Gastrocnemius medialis (tissue), 4 donors: Measurements from ENCODE around the gene RXYLT1. TPM values are rescaled to one million over a fixed set of nuclear protein-coding genes. Genes with fewer than 3 reads are reported as not detected.

ENCODE experiments used
- ATAC-seq, 2 donors: fragments of 150-250 bp; one replicate each; pipeline ENCODE4 v1.9.1; 2016
- DNase-seq, 2 donors: peaks; one replicate each; pipeline ENCODE4 v3.0.0-alpha.2; 2019
- H3K27ac ChIP-seq, 4 donors: fragments of 200-600 bp; sonication (generic); 1 replicate in 1 of 4; 2 replicates in 3 of 4; pipeline ENCODE4 v1.5.1; 2016 to 2018; ENCODE audit warnings: mild to moderate bottlenecking in 2 of 4, moderate library complexity in 1 of 4
- H3K27me3 ChIP-seq, 3 donors: fragments of 200-600 bp; sonication (generic) in 2 of 3; 1 replicate in 1 of 3; 2 replicates in 2 of 3; pipeline versions ENCODE4 v1.5.1 to v1.6.0; 2016 to 2019; ENCODE audit warnings: mild to moderate bottlenecking in 1 of 3, moderate library complexity in 1 of 3
- H3K36me3 ChIP-seq, 2 donors: fragments of 200-600 bp; sonication (generic) in 1 of 2; one replicate each; pipeline ENCODE4 v1.5.1; 2017 to 2018
- H3K4me1 ChIP-seq, 2 donors: fragments of 200-600 bp; sonication (generic) in 1 of 2; one replicate each; pipeline ENCODE4 v1.5.1; 2016 to 2017; ENCODE audit warnings: mild to moderate bottlenecking in 2 of 2
- H3K4me3 ChIP-seq, 4 donors: fragments of 200-600 bp; sonication (generic) in 3 of 4; 1 replicate in 1 of 4; 2 replicates in 3 of 4; pipeline ENCODE4 v1.5.1; 2016 to 2019; ENCODE audit warnings: mild to moderate bottlenecking in 2 of 4
- H3K9me3 ChIP-seq, 3 donors: fragments of 200-600 bp; sonication (generic) in 2 of 3; 1 replicate in 1 of 3; 2 replicates in 2 of 3; pipeline ENCODE4 v1.5.1; 2016 to 2019
- POLR2A ChIP-seq, 2 donors: fragments of 450-650 bp; IDR thresholded peaks; one replicate each; pipeline ENCODE4 v1.6.1; 2017; ENCODE audit warnings: antibody characterized with exemption in 2 of 2, mild to moderate bottlenecking in 2 of 2, moderate library complexity in 2 of 2
- in situ Hi-C, 4 donors: fragments of 200-750 bp; cut with MboI; loops; one replicate each; pipeline versions ENCODE4 v1.15.0 to v1.8.0; 2017; ENCODE audit warnings: low sequenced_read_pairs in 4 of 4
- intact Hi-C: fragments of 100-400 bp; cut with DNase I; formaldehyde crosslinking; loops from one replicate; pipeline ENCODE4 v1.15.1; 2023; ENCODE audit warnings: low total_unique reads
- total RNA-seq, 4 donors: library from RNA; depleted of rRNA; stranded (reverse); fragments of >200 nt; gene quantifications; one replicate each; pipeline versions ENCODE4 v1.1.0 to v1.2.3, GENCODE V29; 2016
- TF ChIP-seq, protein P1 (sequence below), 5 experiments: fragments of 450-650 bp in 3 of 5; fragments of 200-600 bp in 2 of 5; sonication (generic) in 2 of 5; IDR thresholded peaks in 4 of 5; conservative IDR thresholded peaks in 1 of 5; 1 replicate in 4 of 5; 2 replicates in 1 of 5; pipeline ENCODE4 v1.5.1; 2016 to 2019; ENCODE audit warnings: antibody characterized with exemption in 5 of 5, mild to moderate bottlenecking in 3 of 5, moderate library complexity in 3 of 5

RXYLT1 gene
- total RNA-seq, 4 donors from 2014 or later: 9.4 to 16.5 (median 14.1) TPM

DNA sequence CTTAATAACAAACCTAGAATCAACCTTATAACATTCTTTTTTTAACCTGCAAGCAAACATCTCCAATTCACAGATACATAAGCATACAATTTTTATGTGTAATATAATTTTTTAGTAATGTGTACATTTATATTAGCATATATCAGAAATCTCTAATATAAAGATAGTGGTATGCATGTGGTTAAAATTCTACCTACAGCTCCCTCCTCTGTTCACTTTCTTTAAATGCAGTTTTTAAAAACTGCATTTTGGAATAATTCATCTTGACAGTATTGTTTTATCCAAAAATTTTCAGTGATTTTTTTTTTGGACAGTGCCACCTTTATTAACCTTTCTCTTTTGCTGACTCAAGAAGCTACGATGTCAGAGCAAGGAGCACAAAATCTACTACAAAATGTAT, 13.2 kb upstream of the RXYLT1 start:
- no peak overlapping the region for H3K4me3 ChIP-seq
- in situ Hi-C loops (no loop called here), intact Hi-C loops (no loop called here)
- no peak for TF ChIP-seq POLR2A (IDR thresholded peaks at IDR 0.05)
- TF ChIP-seq, protein P1, sequence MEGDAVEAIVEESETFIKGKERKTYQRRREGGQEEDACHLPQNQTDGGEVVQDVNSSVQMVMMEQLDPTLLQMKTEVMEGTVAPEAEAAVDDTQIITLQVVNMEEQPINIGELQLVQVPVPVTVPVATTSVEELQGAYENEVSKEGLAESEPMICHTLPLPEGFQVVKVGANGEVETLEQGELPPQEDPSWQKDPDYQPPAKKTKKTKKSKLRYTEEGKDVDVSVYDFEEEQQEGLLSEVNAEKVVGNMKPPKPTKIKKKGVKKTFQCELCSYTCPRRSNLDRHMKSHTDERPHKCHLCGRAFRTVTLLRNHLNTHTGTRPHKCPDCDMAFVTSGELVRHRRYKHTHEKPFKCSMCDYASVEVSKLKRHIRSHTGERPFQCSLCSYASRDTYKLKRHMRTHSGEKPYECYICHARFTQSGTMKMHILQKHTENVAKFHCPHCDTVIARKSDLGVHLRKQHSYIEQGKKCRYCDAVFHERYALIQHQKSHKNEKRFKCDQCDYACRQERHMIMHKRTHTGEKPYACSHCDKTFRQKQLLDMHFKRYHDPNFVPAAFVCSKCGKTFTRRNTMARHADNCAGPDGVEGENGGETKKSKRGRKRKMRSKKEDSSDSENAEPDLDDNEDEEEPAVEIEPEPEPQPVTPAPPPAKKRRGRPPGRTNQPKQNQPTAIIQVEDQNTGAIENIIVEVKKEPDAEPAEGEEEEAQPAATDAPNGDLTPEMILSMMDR (IDR thresholded peaks at IDR 0.05 in 4 of 5, conservative IDR thresholded peaks at IDR 0.05 in 1 of 5): no peak
- ATAC-seq: no peak
- peaks cover 0 to 6% (median 0%) of the 10 kb centered on the region in 3 donors for H3K9me3 ChIP-seq
- H3K36me3 ChIP-seq: no peaks in the 10 kb centered on the region
- no peak overlapping the region for H3K27ac ChIP-seq
- DNase-seq: no peak
- H3K27me3 ChIP-seq: no peaks in the 10 kb centered on the region
- H3K4me1 ChIP-seq: no peaks in the 10 kb centered on the region

DNA sequence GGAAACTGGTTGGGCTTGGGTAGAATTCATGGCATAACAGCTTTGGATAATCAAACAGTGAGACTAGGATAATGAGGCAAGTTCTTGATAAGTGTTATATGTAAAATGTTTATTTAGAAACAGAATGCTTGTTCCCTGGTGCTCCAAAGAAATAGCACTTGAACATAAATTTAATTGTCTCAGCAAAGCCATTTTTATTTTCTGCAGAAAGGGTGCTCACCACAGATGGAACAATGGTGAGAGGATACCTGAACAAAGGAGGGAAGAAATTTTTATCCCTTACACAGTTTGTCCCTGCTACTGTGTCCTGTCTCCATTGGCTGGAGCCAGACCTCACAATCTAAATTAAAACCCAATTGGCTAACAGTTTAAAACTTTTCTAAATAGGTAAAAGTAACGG, 9.3 kb upstream of the RXYLT1 start:
- TF ChIP-seq, protein P1 (IDR thresholded peaks at IDR 0.05 in 4 of 5, conservative IDR thresholded peaks at IDR 0.05 in 1 of 5): no peak
- no peak for TF ChIP-seq POLR2A (IDR thresholded peaks at IDR 0.05)
- no peaks in the 10 kb centered on the region for H3K36me3 ChIP-seq
- intact Hi-C loops (no loop called here), in situ Hi-C loops (no loop called here)
- no peaks in the 10 kb centered on the region for H3K4me1 ChIP-seq
- H3K27ac ChIP-seq: no peak overlapping the region
- H3K4me3 ChIP-seq: no peak overlapping the region
- DNase-seq (no peak), ATAC-seq (no peak)
- peaks cover 0 to 6% (median 0%) of the 10 kb centered on the region in 3 donors for H3K9me3 ChIP-seq
- H3K27me3 ChIP-seq: no peaks in the 10 kb centered on the region

DNA sequence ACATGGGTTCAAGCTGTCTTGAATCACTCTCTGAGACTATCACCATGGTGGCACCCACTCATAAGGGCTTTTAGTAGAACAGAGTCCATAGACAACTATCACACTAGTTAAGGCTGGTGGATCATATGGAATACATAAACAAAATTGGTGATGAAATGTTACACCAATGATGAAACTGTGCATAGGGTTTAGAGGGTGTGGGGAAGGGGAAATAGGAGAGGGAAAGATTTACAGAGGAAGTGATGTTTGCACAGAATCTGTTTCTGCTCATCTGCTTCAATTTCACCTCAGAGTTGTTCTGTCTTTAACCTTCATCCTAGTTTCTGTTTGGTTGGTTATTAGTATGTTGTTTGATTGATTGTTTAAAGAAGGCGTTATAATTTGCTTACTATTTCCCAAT, 2.4 kb upstream of the RXYLT1 start:
- Histone ChIP-seq H3K27me3 (no peaks in the 10 kb centered on the region), H3K4me1 (peaks cover 11 to 13% of the 10 kb centered on the region in 2 donors), H3K9me3 (no peaks in the 10 kb centered on the region), H3K4me3 (no peak overlapping the region), H3K27ac (no peak overlapping the region), H3K36me3 (peaks cover 0 to 4% of the 10 kb centered on the region in 2 donors)
- DNase-seq (no peak), ATAC-seq (no peak)
- TF ChIP-seq, protein P1 (IDR thresholded peaks at IDR 0.05 in 4 of 5, conservative IDR thresholded peaks at IDR 0.05 in 1 of 5): no peak
- no peak for TF ChIP-seq POLR2A (IDR thresholded peaks at IDR 0.05)
- in situ Hi-C loops (no loop called here), intact Hi-C loops (loop anchor here (5.0 kb wide), 1 partner anchor 625 kb away; the partner anchor contains the start of gene XPOT)

DNA sequence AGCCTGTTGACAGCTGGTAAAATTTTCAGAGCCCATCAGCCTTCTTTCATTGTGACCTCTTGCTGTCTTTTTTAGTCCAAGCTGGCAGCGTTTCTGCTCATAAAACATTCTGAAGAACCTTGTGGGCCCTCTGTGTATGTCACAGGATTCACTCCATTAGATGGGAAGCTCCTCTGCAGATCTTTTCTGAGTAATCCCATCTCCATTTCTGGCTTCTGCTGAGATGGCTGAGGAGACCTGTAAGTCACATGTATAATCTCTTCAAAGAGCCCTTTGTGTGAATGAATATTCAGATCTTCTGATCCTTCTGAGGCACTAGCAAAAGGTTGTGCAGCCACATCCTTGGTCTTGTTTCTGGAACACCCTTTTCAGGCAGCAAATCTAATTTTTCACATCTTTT, 2.8 kb downstream of the RXYLT1 start:
- intact Hi-C loops (loop anchor here (5.0 kb wide), 2 partner anchors 60 to 440 kb away; partner anchors contain the start of genes KICS2 and SRGAP1), in situ Hi-C loops (no loop called here)
- H3K4me1 ChIP-seq: peaks cover 11 to 13% of the 10 kb centered on the region in 2 donors
- H3K27me3 ChIP-seq: no peaks in the 10 kb centered on the region
- no peak overlapping the region for H3K27ac ChIP-seq
- TF ChIP-seq, protein P1 (IDR thresholded peaks at IDR 0.05 in 4 of 5, conservative IDR thresholded peaks at IDR 0.05 in 1 of 5): no peak
- no peak for TF ChIP-seq POLR2A (IDR thresholded peaks at IDR 0.05)
- no peaks in the 10 kb centered on the region for H3K9me3 ChIP-seq
- no peak overlapping the region for H3K4me3 ChIP-seq
- peaks cover 0 to 29% of the 10 kb centered on the region in 2 donors for H3K36me3 ChIP-seq
- ATAC-seq (no peak), DNase-seq (no peak)

DNA sequence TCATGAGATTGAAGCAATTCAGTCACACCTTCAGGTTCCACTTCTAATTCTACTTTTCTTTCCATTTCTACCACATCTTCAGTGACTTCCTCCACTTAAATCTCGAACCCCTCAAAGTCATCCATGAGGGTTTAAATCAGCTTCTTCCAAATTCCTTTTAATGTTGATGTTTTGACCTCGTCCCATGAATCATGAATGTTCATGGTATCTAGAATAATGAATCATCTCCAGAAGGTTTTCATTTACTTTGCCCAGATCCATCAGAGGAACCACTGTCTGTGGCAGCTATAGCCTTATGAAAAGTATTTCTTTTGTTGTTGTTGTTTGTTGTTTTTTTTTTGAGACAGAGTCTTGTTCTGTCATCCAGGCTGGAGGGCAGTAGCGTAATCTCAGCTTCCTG, 7.6 kb downstream of the RXYLT1 start:
- Histone ChIP-seq H3K27ac (no peak overlapping the region), H3K27me3 (no peaks in the 10 kb centered on the region), H3K4me1 (no peaks in the 10 kb centered on the region), H3K9me3 (no peaks in the 10 kb centered on the region), H3K4me3 (no peak overlapping the region), H3K36me3 (peaks cover 0 to 51% of the 10 kb centered on the region in 2 donors)
- ATAC-seq: no peak
- intact Hi-C loops (no loop called here), in situ Hi-C loops (no loop called here)
- TF ChIP-seq, protein P1 (IDR thresholded peaks at IDR 0.05 in 4 of 5, conservative IDR thresholded peaks at IDR 0.05 in 1 of 5): no peak
- TF ChIP-seq POLR2A (IDR thresholded peaks at IDR 0.05): no peak
- no peak for DNase-seq
